GM18909 (cell line): Measurements from ENCODE around the gene SLC2A4.
A peak's percentile ranks its signal among the peaks of the same experiment; 100 is the strongest.
"Not testable (repeated sequence)": the region's sequence is repeated elsewhere in the genome, so short reads cannot be mapped to it uniquely, and the experiment has no call there.

Source experiments
- ATAC-seq: cut with Tn5 transposase; IDR thresholded peaks from one replicate; pipeline ENCODE4 v1.9.1; 2021; ENCODE audit warnings: mild to moderate bottlenecking; ENCODE audit not compliant: unreplicated experiment, poor library complexity

SLC2A4 gene

GRCh38 chr17:7318121-7318860 is 36.8 kb downstream of the SLC2A4 start:
- no peak for ATAC-seq

- ATAC-seq = no peak
Measured at GRCh38 chr17:7321466-7321865, 39.9 kb downstream of the SLC2A4 start.

- no peak for ATAC-seq
Measured at GRCh38 chr17:7322520-7323194, 41.1 kb downstream of the SLC2A4 start.

DNA sequence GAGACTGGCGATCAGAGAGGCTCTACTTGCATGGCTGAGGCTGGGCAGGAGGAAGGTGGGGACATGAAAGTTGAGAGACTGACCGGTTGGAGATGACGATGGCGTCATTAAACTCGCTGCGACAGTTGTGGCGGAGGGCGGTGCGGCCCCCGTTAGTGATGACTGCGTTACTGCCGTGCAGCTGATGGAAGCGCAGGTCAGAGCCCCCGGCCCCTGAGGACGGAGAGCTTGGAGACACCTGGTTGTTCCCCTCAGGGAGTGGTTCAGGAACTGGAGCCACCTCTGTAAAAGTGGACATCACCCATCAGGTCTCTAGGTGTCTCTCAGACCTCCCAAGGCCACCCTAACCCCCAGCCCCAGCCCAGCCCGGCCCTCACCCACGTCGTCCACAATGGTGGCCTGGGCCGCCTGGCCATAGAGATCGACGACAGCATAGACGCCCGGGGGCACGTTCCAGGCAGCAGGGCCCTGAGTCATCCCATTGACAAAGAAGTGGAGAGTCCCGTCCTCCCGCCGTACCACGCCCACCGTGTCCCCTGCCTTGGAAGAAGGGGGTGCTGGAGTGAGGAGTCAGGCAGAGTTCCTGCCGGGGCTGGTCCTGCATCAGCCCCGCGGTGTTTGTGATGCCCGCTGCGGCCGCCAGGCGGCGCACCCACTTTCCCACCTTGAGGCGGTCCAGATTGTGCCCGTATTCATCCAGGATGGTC is 42.4 kb downstream of the SLC2A4 start:
- no peak for ATAC-seq

GRCh38 chr17:7324438-7324779 is 42.9 kb downstream of the SLC2A4 start:
- no peak for ATAC-seq

GRCh38 chr17:7325031-7325528 is 43.6 kb downstream of the SLC2A4 start:
- no peak for ATAC-seq

- ATAC-seq = no peak
Measured at GRCh38 chr17:7326186-7326585, 44.7 kb downstream of the SLC2A4 start.

DNA sequence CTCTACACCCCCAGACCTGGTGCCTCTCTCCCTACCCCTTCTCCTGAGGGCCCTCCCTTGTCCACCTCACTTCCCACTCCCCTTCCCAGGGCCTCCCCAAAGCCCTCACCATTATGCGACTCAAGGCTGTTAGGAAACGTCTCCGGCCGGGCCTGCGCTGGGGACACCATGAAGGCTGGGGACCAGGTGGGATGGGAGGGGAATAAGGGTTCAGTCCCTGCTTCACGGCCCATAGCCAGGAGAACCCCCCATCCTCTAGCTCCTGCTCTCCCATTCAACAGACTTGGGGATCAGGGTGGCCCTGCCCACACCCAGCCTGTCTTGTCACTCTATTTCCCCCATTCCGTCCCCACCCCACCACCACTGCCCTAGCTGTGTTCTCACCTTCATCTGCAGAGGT is 45.5 kb downstream of the SLC2A4 start:
- ATAC-seq = no peak

DNA sequence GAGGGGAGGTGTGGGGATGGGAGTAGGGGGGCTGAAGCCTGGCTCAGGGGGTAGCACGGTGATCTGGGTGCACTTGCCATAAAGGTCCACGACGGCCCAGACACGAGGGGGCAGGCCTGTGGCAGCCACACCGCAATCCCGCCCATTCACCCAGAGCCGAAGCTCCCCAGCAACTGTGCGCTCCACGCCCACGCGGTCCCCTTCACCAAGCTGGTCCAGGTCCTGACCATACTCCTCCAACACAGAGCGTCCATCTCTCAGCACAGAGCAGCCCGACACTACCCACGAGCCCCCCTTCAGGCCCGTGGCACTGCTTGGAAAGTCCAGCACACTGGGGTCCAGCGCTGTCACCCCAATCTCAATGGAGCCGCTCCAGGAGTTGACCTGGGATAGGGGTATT is 46.0 kb downstream of the SLC2A4 start:
- no peak for ATAC-seq

- ATAC-seq = no peak
Measured at GRCh38 chr17:7328009-7328408, 46.5 kb downstream of the SLC2A4 start.

DNA sequence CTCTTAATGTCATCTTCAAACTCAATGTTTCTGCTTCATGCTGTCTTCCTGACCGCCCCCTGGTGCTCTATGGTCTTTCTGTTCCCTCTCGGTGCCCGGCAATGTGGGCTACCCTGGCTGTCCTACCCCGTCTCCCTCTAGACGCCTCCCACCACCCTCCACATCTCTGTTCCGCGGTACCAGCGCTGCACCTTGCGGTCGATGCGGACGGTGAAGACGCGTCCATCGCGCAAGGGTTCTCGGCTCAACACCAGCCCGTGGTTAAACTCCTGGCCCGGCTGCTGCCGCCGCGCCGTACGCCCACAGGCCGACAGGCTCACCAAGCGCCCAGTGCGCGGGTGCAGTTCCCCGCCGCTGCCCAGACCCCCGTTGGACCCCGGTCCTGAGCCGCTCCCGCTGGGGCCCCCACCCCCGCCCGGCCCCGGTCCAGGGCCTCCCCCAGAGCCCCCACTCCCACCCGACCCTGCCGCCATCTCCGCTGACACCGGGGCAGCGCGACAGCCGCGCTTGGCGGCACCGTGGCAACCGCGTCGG is 47.4 kb downstream of the SLC2A4 start, which contains the start of gene NEURL4:
TSS of gene NEURL4 (minus strand) at position 496 of the 534 bp plus-strand sequence. CDS start at position 473, 23 bp downstream.
- ATAC-seq = peak; percentile 10

DNA sequence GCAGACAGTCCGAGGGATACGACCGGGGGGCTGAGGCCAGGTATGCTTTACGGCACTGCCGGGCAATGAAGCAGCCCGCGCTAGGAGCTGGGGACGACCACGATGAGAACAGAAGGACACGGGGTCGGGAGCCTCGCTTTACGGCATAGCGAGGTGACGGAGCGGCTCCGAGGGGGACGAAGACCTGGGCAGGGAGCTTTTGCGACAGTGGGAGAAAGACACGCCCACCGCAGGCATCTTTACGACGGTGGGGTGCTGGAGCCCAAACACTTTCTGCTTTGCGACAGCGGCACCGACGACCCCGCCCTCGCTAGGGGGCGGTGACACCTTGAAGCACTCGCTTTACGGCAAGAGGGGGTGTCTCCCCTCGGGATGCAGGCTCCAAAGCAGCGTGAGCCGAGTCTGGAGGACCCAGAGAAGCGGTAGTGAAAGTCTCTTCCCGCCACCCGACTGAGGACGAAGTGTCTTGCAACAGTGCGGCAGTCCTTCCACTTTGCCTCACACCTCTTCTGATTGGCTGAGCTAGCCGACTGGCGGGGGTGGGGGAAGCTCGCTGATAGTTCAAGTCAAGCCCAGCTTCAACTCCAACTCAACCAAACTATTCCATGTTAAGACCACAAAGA is 48.0 kb downstream of the SLC2A4 start:
- ATAC-seq = peak; percentile 62

DNA sequence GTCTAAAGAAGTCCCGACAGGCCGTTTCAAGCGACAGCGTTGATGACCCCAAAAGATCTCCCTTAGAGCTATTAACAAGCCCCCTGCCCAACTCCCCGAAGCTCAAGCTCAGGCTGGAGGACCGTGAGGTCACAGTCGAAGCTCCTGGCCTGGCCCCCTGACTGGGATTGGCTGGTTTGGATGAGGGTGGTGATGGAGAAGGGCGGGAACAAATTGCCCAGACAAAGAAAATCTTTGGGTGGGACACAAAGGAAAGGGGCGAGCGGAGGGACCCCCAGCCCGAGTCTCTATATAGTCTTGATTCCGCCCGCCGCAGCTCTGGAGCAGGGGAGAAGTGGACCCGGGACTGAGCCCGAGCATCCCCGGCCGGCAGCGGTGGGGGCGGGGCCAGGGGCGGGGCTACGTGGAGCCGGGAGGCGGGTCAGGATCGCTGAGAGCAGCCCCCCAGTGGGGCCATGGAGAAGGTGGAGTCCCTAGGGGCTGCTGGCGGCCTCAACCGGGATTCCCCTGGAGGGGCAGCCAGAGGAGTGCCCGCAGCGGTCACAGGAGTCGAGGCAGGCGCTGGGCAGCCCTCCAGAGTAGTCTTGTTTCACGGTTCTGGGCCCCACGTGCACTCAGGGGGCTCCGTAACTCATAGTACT is 48.6 kb downstream of the SLC2A4 start:
- peak; percentile 44 for ATAC-seq

DNA sequence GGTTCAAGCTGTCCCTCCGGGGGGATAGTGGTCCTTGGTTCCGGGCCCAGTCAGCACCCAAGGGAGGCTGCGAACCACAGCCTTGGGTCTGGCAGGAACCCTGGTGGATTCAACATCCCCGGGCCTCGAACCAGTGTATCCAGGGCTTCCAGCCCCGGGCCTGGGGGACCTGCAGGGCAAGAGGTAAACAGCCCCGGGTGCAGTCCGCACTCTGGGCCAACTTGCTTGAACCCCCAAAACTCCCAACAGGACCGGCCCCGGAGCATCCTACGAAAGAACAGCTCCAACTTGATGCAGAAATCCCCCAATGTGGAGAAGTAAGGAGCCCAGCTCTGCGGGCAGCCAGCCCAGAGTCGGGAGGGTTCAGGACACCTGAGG is 49.1 kb downstream of the SLC2A4 start:
- no peak for ATAC-seq

GRCh38 chr17:7332111-7332510 is 50.6 kb downstream of the SLC2A4 start:
- no peak for ATAC-seq

DNA sequence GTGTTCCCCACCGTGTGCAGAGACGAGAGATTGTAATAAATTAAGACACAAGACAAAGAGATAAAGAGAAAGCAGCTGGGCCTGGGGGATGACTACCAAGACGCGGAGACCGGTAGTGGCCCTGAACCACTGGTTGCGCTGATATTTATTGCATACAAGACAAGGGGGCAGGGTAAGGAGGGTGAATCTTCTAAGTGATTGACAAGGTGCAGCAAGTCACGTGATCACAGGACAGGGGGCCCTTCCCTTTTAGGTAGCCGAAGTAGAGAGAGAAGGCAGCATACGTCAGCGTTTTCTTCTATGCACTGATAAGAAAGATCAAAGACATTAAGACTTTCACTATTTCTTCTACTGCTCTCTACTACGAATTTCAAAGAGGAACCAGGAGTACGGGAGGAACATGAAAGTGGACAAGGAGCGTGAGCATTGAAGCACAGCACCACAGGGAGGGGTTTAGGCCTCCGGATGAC is 51.1 kb downstream of the SLC2A4 start:
- ATAC-seq = not testable (repeated sequence)

GRCh38 chr17:7334938-7335538 is 53.5 kb downstream of the SLC2A4 start:
- ATAC-seq = no peak

DNA sequence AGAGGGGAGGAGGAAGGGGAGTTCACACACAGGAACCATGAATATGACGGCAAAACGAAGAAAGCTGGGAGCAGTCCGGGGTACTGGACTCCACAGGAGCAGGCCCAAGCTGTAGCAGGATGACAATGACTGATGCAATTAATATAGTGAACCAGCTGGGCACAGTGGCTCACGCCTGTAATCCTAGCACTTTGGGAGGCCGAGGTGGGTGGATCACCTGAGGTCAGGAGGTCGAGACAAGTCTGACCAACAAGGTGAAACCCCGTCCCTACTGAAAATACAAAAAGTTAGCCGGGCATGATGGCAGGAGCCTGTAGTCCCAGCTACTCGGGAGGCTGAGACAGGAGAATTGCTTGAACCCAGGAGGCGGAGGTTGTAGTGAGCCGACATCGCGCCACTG is 54.2 kb downstream of the SLC2A4 start:
- not testable (repeated sequence) for ATAC-seq
